GM12874 (cell line): ENCODE data around the gene CLCN5.
A peak's percentile ranks its signal among the peaks of the same experiment; 100 is the strongest.

Source experiments
- CTCF ChIP-seq: IDR thresholded peaks from 2 replicates; pipeline ENCODE4 v1.5.1; 2011; ENCODE audit warnings: low read depth, mild to moderate bottlenecking, control low read depth, low read length, moderate library complexity; ENCODE audit not compliant: insufficient read depth

The CLCN5 gene

GRCh38 chrX:49922291-49923241, at the start of gene CLCN5:
Gene CLCN5 (plus strand): TSS chrX:49922596. CDS start chrX:49925299, 2,703 bp downstream.
- TF ChIP-seq CTCF = no peak

GRCh38 chrX:49876750-49877149, 45.6 kb upstream of the CLCN5 start:
- 0 out of 2 replicates have a peak, but pooled peaks have one; percentile 14 for TF ChIP-seq CTCF

GRCh38 chrX:49877397-49878101, 44.8 kb upstream of the CLCN5 start:
- TF ChIP-seq CTCF = no peak

- TF ChIP-seq CTCF = no peak
These were observed 44.1 kb upstream of the CLCN5 start for GRCh38 chrX:49878128-49878833.

GRCh38 chrX:49878834-49879655, 43.4 kb upstream of the CLCN5 start, which contains the start of gene USP27X:
Gene USP27X (plus strand): TSS chrX:49879484. CDS start chrX:49880308, 824 bp downstream.
- TF ChIP-seq CTCF = peak; percentile 42

- TF ChIP-seq CTCF = no peak
These were observed 42.6 kb upstream of the CLCN5 start for GRCh38 chrX:49879656-49880277.
